A673 (cell line): Measurements from ENCODE around the gene CABLES1.

Source experiments
- CTCF ChIP-seq: fragments of 300-800, 200-600 bp; sonication (generic); conservative IDR thresholded peaks from 2 replicates; pipeline ENCODE4 v1.5.1; 2017; ENCODE audit warnings: low read depth, mild to moderate bottlenecking, antibody characterized with exemption, low read length, moderate library complexity, mixed read lengths
- EZH2 ChIP-seq: fragments of 200-600 bp; sonication (generic); IDR thresholded peaks from 2 replicates; pipeline ENCODE4 v1.6.1; 2017; ENCODE audit warnings: borderline replicate concordance, low read depth, mild to moderate bottlenecking, mixed read lengths, antibody characterized with exemption, low read length; ENCODE audit not compliant: poor library complexity, severe bottlenecking

DNA sequence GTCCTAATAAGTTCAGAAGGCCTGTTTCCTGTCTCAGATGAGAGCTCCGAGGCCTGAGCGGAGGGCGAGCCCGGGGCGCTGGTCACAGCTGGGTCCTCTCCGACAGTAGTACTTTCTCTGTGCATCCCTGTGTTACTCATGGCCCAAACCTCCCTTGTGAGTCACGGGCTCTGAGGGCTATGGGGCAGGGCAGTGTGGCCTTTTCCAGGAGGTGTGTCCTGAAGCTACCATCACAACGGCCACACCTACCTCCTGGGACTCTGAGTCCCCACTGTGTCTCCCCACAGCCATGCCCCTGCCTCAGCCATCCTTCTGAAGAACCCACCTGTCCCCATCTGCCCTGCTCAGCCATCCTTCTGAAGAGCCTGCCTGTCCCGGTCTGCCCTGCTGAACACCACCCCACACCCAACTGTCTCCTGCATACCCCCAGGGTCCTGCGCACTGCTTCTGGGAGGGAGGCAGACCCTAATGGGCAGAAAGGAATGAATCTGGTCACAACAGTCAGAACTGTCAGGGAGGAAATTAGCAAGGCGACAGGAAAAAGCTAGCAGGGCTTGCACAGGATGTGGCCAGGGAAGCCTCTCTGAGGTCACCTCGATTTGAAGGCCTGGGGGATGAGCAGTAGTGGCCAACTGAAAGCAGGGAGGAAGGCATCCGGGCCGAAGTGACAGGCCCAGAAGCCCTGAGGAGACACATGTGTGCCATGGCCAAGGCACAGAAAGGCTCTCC, 172.4 kb downstream of the CABLES1 start:
- TF ChIP-seq CTCF = no peak
- no peak for TF ChIP-seq EZH2
